ENCODE measurements around the gene KRTAP24-1.

Gene KRTAP24-1

GRCh38 chr21:30234050-30234449, 48.7 kb downstream of the KRTAP24-1 start:
- no peak for DNase-seq (ENCODE audit: low read depth)

- no peak for DNase-seq (ENCODE audit: low read depth)
Observed at GRCh38 chr21:30233228-30234020, 49.3 kb downstream of the KRTAP24-1 start.

GRCh38 chr21:30232011-30232410, 50.7 kb downstream of the KRTAP24-1 start:
- no peak for DNase-seq (ENCODE audit: low read depth)

Data from stimulated activated CD8-positive, alpha-beta memory T cell treated with anti-CD3 and anti-CD28 coated beads, Interleukin-12 subunit alpha, Interleukin-12 subunit beta, amount 100 ng/mL, for 1 hour (primary cell).